HEK293 (cell line): Measurements from ENCODE around the gene DCLK1.

Experiments
- KLF17 ChIP-seq: fragments of 450-650 bp; formaldehyde crosslinking; IDR thresholded peaks from 2 replicates; pipeline ENCODE4 v1.5.1; 2016; ENCODE audit warnings: missing biosample characterization, missing genetic modification characterization
- MZF1 ChIP-seq: fragments of 450-650 bp; formaldehyde crosslinking; IDR thresholded peaks from 2 replicates; pipeline ENCODE4 v1.5.1; 2017; ENCODE audit warnings: missing biosample characterization, missing genetic modification characterization, borderline replicate concordance
- ZNF121 ChIP-seq: fragments of 450-650 bp; formaldehyde crosslinking; IDR thresholded peaks from 2 replicates; pipeline ENCODE4 v1.5.1; 2016; ENCODE audit warnings: missing biosample characterization, missing genetic modification characterization
- ZNF146 ChIP-seq: fragments of 450-650 bp; formaldehyde crosslinking; IDR thresholded peaks from 2 replicates; pipeline ENCODE4 v1.5.1; 2016; ENCODE audit warnings: missing biosample characterization, missing genetic modification characterization
- ZNF274 ChIP-seq, 2 experiments: fragments of 200-500 bp in 1 of 2; fragments of 450-650 bp in 1 of 2; sonication (Bioruptor generic) in 1 of 2; formaldehyde crosslinking in 1 of 2; IDR thresholded peaks; 2 replicates each; pipeline versions ENCODE4 v1.5.1 to v1.6.1; 2014 to 2016; ENCODE audit warnings: borderline replicate concordance in 1 of 2, inconsistent platforms in 1 of 2, low read length in 1 of 2, missing biosample characterization in 1 of 2, missing genetic modification characterization in 1 of 2
- ZNF362 ChIP-seq: fragments of 450-650 bp; formaldehyde crosslinking; IDR thresholded peaks from 2 replicates; pipeline ENCODE4 v1.5.1; 2016; ENCODE audit warnings: missing biosample characterization, missing genetic modification characterization
- ZNF449 ChIP-seq: fragments of 450-650 bp; formaldehyde crosslinking; IDR thresholded peaks from 2 replicates; pipeline ENCODE4 v1.5.1; 2017; ENCODE audit warnings: missing biosample characterization, mild to moderate bottlenecking, missing genetic modification characterization, moderate library complexity
- ZNF521 ChIP-seq: fragments of 450-650 bp; formaldehyde crosslinking; IDR thresholded peaks from 2 replicates; pipeline ENCODE4 v1.5.1; 2017; ENCODE audit warnings: missing biosample characterization, mild to moderate bottlenecking, missing genetic modification characterization
- ZNF747 ChIP-seq: fragments of 450-650 bp; formaldehyde crosslinking; IDR thresholded peaks from 2 replicates; pipeline ENCODE4 v1.5.1; 2016; ENCODE audit warnings: missing biosample characterization, missing genetic modification characterization
- ZNF785 ChIP-seq: fragments of 450-650 bp; formaldehyde crosslinking; IDR thresholded peaks from 2 replicates; pipeline ENCODE4 v1.5.1; 2016; ENCODE audit warnings: missing biosample characterization, missing genetic modification characterization
- TF ChIP-seq, protein P1 (sequence below): fragments of 450-650 bp; formaldehyde crosslinking; IDR thresholded peaks from 2 replicates; pipeline ENCODE4 v1.5.1; 2016; ENCODE audit warnings: missing biosample characterization, missing genetic modification characterization
- TF ChIP-seq, protein P2 (sequence below): fragments of 450-650 bp; formaldehyde crosslinking; IDR thresholded peaks from 2 replicates; pipeline ENCODE4 v1.5.1; 2016; ENCODE audit warnings: missing biosample characterization, missing genetic modification characterization
- TF ChIP-seq, protein P3 (sequence below): sonication (generic); formaldehyde crosslinking; IDR thresholded peaks from 2 replicates; pipeline ENCODE4 v1.8.1; 2022; ENCODE audit warnings: mild to moderate bottlenecking, moderate library complexity, missing genetic modification reagents

GRCh38 chr13:35978607-35979316, 152.4 kb downstream of the DCLK1 start:
- TF ChIP-seq, protein P1, sequence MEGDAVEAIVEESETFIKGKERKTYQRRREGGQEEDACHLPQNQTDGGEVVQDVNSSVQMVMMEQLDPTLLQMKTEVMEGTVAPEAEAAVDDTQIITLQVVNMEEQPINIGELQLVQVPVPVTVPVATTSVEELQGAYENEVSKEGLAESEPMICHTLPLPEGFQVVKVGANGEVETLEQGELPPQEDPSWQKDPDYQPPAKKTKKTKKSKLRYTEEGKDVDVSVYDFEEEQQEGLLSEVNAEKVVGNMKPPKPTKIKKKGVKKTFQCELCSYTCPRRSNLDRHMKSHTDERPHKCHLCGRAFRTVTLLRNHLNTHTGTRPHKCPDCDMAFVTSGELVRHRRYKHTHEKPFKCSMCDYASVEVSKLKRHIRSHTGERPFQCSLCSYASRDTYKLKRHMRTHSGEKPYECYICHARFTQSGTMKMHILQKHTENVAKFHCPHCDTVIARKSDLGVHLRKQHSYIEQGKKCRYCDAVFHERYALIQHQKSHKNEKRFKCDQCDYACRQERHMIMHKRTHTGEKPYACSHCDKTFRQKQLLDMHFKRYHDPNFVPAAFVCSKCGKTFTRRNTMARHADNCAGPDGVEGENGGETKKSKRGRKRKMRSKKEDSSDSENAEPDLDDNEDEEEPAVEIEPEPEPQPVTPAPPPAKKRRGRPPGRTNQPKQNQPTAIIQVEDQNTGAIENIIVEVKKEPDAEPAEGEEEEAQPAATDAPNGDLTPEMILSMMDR (tag by site-specific recombination), result peak; percentile 44; the same call in 1 of the 2 replicates
- TF ChIP-seq, protein P2, sequence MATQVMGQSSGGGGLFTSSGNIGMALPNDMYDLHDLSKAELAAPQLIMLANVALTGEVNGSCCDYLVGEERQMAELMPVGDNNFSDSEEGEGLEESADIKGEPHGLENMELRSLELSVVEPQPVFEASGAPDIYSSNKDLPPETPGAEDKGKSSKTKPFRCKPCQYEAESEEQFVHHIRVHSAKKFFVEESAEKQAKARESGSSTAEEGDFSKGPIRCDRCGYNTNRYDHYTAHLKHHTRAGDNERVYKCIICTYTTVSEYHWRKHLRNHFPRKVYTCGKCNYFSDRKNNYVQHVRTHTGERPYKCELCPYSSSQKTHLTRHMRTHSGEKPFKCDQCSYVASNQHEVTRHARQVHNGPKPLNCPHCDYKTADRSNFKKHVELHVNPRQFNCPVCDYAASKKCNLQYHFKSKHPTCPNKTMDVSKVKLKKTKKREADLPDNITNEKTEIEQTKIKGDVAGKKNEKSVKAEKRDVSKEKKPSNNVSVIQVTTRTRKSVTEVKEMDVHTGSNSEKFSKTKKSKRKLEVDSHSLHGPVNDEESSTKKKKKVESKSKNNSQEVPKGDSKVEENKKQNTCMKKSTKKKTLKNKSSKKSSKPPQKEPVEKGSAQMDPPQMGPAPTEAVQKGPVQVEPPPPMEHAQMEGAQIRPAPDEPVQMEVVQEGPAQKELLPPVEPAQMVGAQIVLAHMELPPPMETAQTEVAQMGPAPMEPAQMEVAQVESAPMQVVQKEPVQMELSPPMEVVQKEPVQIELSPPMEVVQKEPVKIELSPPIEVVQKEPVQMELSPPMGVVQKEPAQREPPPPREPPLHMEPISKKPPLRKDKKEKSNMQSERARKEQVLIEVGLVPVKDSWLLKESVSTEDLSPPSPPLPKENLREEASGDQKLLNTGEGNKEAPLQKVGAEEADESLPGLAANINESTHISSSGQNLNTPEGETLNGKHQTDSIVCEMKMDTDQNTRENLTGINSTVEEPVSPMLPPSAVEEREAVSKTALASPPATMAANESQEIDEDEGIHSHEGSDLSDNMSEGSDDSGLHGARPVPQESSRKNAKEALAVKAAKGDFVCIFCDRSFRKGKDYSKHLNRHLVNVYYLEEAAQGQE, result no peak
- TF ChIP-seq ZNF121, result no peak
- no peak for TF ChIP-seq ZNF146 (tag by site-specific recombination)
- no peak for TF ChIP-seq ZNF521 (tag by site-specific recombination)
- no peak for TF ChIP-seq ZNF274 (IDR thresholded peaks at IDR 0.05; ENCODE audit: low read length)
- TF ChIP-seq ZNF274 (tag by site-specific recombination; IDR thresholded peaks at IDR 0.05; ENCODE audit: borderline replicate concordance), result no peak
- TF ChIP-seq ZNF785 (tag by site-specific recombination), result no peak
- TF ChIP-seq, protein P3, sequence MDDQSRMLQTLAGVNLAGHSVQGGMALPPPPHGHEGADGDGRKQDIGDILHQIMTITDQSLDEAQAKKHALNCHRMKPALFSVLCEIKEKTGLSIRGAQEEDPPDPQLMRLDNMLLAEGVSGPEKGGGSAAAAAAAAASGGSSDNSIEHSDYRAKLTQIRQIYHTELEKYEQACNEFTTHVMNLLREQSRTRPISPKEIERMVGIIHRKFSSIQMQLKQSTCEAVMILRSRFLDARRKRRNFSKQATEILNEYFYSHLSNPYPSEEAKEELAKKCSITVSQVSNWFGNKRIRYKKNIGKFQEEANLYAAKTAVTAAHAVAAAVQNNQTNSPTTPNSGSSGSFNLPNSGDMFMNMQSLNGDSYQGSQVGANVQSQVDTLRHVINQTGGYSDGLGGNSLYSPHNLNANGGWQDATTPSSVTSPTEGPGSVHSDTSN (CRISPR knock-in tag), result no peak
- no peak for TF ChIP-seq KLF17 (tag by site-specific recombination)
- TF ChIP-seq ZNF449, result no peak
- TF ChIP-seq ZNF747 (tag by site-specific recombination), result no peak
- TF ChIP-seq MZF1 (tag by site-specific recombination), result no peak
- peak; percentile 60; the same call in 1 of the 2 replicates for TF ChIP-seq ZNF362 (tag by site-specific recombination)
